ENCODE measurements around the gene CPSF3.

DNA sequence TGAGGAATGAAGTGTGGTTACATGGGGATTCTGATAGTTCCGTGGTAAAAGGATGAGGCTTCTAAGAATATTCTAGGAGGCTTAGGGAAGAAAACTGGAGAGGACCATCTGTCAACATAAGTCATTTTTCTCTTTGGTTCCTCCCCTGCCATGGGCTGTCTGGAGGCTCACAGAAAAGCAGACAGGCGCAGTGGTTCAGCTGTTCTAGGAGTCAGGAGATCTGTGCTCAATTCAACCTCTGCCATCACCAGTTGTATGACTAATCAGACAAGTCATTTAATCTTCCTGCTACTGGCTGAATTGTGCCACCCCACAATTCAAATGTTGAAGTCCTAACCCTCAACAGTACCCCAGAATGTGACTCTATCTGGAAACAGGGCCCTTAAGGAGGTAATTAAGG lies 95.8 kb downstream of the CPSF3 start:
- TF ChIP-seq EZH2 (IDR thresholded peaks at IDR 0.05; ENCODE audit: insufficient read depth, low read length) = no peak
- no peak for TF ChIP-seq CTCF (IDR thresholded peaks at IDR 0.05; ENCODE audit: insufficient read depth, low read depth, low read length)

Data from astrocyte (in vitro differentiated cells and primary cell).